Neural cell (in vitro differentiated cells): ENCODE measurements around the gene INPP5B.

Experiments used
- CTCF ChIP-seq: fragments of 450-650 bp; IDR thresholded peaks from 2 replicates; pipeline ENCODE4 v1.5.1; 2014; ENCODE audit warnings: antibody characterized with exemption, mild to moderate bottlenecking, moderate library complexity; ENCODE audit not compliant: poor library complexity, severe bottlenecking
- EP300 ChIP-seq: fragments of 450-650 bp; conservative IDR thresholded peaks from 2 replicates; pipeline ENCODE4 v1.6.1; 2014; ENCODE audit warnings: antibody characterized with exemption, mild to moderate bottlenecking, moderate library complexity; ENCODE audit not compliant: poor library complexity, severe bottlenecking
- EZH2 ChIP-seq: fragments of 200-600, 300-800 bp; shearing (Covaris generic), sonication (generic); IDR thresholded peaks from 2 replicates; pipeline ENCODE4 v1.6.1; 2014; ENCODE audit warnings: antibody characterized with exemption, low read length, borderline replicate concordance, mild to moderate bottlenecking; ENCODE audit not compliant: insufficient read depth, poor library complexity, severe bottlenecking
- REST ChIP-seq: IDR thresholded peaks from 2 replicates; pipeline ENCODE4 v1.6.1; 2012; ENCODE audit warnings: borderline replicate concordance
- SMC3 ChIP-seq: fragments of 450-650 bp; conservative IDR thresholded peaks from 2 replicates; pipeline ENCODE4 v1.6.1; 2014; ENCODE audit warnings: antibody characterized with exemption, mild to moderate bottlenecking, moderate library complexity; ENCODE audit not compliant: poor library complexity

- TF ChIP-seq CTCF (no peak), EZH2 (no peak), EP300 (no peak), SMC3 (no peak), REST (no peak)
Observed at GRCh38 chr1:37930246-37931101, 16.4 kb downstream of the INPP5B start.
